ENCODE results near the gene RASGEF1B. TPM values are rescaled to one million over a fixed set of nuclear protein-coding genes. Genes with fewer than 3 reads are reported as not detected.

The RASGEF1B gene
- total and polyA plus RNA-seq, 2 of the 4 experiments (the other 2 are of a cell fraction) = 0.09 to 0.36 TPM

DNA sequence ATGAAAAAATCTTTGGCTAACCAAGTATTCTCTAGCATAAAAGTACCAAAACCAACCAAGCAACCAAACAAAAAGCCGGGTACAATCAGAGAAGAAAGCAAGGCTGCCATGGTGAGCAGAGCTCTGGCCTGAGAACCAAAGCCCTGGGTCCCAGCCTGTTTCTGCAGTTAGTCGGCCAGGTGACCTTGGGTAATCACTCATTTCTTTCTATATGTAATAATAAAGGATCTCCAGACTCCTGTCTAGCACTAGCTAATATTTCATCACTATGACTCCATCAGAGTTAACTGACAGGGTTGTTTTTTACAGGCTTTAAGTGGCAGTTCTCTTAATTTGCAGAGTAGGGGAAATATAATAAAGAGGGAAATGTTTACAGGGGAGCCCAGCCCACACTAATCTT, 34.0 kb upstream of the RASGEF1B start:
- H2AK9ac ChIP-seq (replicated peaks; ENCODE audit: low read depth, low read length, poor library complexity) = no peak overlapping the region
- no peak overlapping the region for H4K5ac ChIP-seq (ENCODE audit: low read depth, low read length)
- H2BK20ac ChIP-seq (ENCODE audit: low read depth, low read length) = no peak overlapping the region
- no peak overlapping the region for H2AFZ ChIP-seq (replicated peaks; ENCODE audit: low read length, poor library complexity)
- H2BK120ac ChIP-seq (ENCODE audit: low read depth, low read length) = no peak overlapping the region
- ChIA-PET POLR2A (ENCODE audit: unreplicated experiment) (no interaction called here), CTCF (no interaction called here)
- H3K36me3 ChIP-seq (ENCODE audit: control insufficient read depth, insufficient read depth, low read length) = no peaks in the 10 kb centered on the region
- no peaks in the 10 kb centered on the region for H3K4me1 ChIP-seq (ENCODE audit: control insufficient read depth, insufficient read depth, low read length)
- H2AK5ac ChIP-seq (ENCODE audit: low read depth, low read length) = no peak overlapping the region
- in situ Hi-C loops (cut with MboI; ENCODE audit: low sequenced_read_pairs) = no loop called here
- H3K14ac ChIP-seq (replicated peaks; ENCODE audit: low read depth, low read length) = no peak overlapping the region
- H4K8ac ChIP-seq (ENCODE audit: low read depth in 2 of 2, low read length in 2 of 2) = no peak overlapping the region
- H3K79me1 ChIP-seq (ENCODE audit: low read depth in 1 of 2, low read length in 2 of 2) = no peaks in the 10 kb centered on the region
- H2BK15ac ChIP-seq (ENCODE audit: low read depth, low read length) = no peak overlapping the region
- H3K4me2 ChIP-seq (ENCODE audit: low read depth, low read length) = no peak overlapping the region
- no peak overlapping the region for H3K4me3 ChIP-seq (ENCODE audit: insufficient read depth, low read depth, low read length)
- H3K27ac ChIP-seq (ENCODE audit: insufficient read depth, low read length) = no peak overlapping the region
- dilution Hi-C loops (cut with HindIII; ENCODE audit: low sequenced_read_pairs, unreplicated experiment) = no loop called here
- H3K23ac ChIP-seq (ENCODE audit: low read depth, low read length) = no peak overlapping the region
- intact Hi-C loops (cut with micrococcal nuclease) = no loop called here
- DNase-seq (no peak), ATAC-seq (ENCODE audit: low read depth) (no peak)
- TF ChIP-seq FOS (IDR thresholded peaks at IDR 0.05; ENCODE audit: low read depth, low read length) (no peak), SMC3 (IDR thresholded peaks at IDR 0.05; ENCODE audit: low read depth, low read length) (no peak), CHD1 (IDR thresholded peaks at IDR 0.05; ENCODE audit: low read depth, low read length) (no peak), MXI1 (IDR thresholded peaks at IDR 0.05; ENCODE audit: borderline replicate concordance, low read depth, low read length) (no peak), MAZ (IDR thresholded peaks at IDR 0.05; ENCODE audit: borderline replicate concordance, low read depth, low read length) (no peak), MAFK (IDR thresholded peaks at IDR 0.05; ENCODE audit: low read depth, low read length) (no peak), RAD21 (IDR thresholded peaks at IDR 0.05; ENCODE audit: low read length) (no peak), NFE2L2 (IDR thresholded peaks at IDR 0.05; ENCODE audit: low read depth, low read length) (no peak)
- TF ChIP-seq, protein P1, sequence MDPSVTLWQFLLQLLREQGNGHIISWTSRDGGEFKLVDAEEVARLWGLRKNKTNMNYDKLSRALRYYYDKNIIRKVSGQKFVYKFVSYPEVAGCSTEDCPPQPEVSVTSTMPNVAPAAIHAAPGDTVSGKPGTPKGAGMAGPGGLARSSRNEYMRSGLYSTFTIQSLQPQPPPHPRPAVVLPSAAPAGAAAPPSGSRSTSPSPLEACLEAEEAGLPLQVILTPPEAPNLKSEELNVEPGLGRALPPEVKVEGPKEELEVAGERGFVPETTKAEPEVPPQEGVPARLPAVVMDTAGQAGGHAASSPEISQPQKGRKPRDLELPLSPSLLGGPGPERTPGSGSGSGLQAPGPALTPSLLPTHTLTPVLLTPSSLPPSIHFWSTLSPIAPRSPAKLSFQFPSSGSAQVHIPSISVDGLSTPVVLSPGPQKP (IDR thresholded peaks at IDR 0.05; ENCODE audit: borderline replicate concordance, low read depth, low read length) = no peak
- H3K4ac ChIP-seq (ENCODE audit: low read depth, low read length) = no peak overlapping the region
- no peak overlapping the region for H3K9ac ChIP-seq (ENCODE audit: low read depth, low read length)
- no CpG with 5 or more reads among the region's 2 CpGs for WGBS, 2 experiments (ENCODE audit: extremely low coverage in 2 of 2, insufficient read length in 1 of 2)
- no TSS peak for BruUV-seq (replicated peaks)
- H4K91ac ChIP-seq (ENCODE audit: insufficient read depth, low read depth, low read length) = no peak overlapping the region
- H3K27me3 ChIP-seq (ENCODE audit: control insufficient read depth, insufficient read depth, low read length) = peaks cover 14% of the 10 kb centered on the region
- H3K18ac ChIP-seq (ENCODE audit: low read depth, low read length) = no peak overlapping the region
- no peaks in the 10 kb centered on the region for H3K9me1 ChIP-seq (ENCODE audit: insufficient read depth, low read length)
- no peaks in the 10 kb centered on the region for H4K20me1 ChIP-seq (ENCODE audit: insufficient read depth, low read length)
- H2BK5ac ChIP-seq (ENCODE audit: low read depth, low read length, poor library complexity, severe bottlenecking) = no peak overlapping the region
- no peaks in the 10 kb centered on the region for H3K9me3 ChIP-seq (ENCODE audit: control insufficient read depth, insufficient read depth, low read length)
- H3K56ac ChIP-seq (ENCODE audit: extremely low read depth, insufficient read depth, low read length) = no peak overlapping the region

Measured in IMR-90 (cell line).